NAMALWA (cell line): ENCODE results near the gene NECTIN3.

ENCODE experiments used
- DNase-seq: peaks from one replicate; pipeline ENCODE4 v3.0.0-alpha.2; 2015; ENCODE audit warnings: low spot score

NECTIN3 gene, protein sequence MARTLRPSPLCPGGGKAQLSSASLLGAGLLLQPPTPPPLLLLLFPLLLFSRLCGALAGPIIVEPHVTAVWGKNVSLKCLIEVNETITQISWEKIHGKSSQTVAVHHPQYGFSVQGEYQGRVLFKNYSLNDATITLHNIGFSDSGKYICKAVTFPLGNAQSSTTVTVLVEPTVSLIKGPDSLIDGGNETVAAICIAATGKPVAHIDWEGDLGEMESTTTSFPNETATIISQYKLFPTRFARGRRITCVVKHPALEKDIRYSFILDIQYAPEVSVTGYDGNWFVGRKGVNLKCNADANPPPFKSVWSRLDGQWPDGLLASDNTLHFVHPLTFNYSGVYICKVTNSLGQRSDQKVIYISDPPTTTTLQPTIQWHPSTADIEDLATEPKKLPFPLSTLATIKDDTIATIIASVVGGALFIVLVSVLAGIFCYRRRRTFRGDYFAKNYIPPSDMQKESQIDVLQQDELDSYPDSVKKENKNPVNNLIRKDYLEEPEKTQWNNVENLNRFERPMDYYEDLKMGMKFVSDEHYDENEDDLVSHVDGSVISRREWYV

DNA sequence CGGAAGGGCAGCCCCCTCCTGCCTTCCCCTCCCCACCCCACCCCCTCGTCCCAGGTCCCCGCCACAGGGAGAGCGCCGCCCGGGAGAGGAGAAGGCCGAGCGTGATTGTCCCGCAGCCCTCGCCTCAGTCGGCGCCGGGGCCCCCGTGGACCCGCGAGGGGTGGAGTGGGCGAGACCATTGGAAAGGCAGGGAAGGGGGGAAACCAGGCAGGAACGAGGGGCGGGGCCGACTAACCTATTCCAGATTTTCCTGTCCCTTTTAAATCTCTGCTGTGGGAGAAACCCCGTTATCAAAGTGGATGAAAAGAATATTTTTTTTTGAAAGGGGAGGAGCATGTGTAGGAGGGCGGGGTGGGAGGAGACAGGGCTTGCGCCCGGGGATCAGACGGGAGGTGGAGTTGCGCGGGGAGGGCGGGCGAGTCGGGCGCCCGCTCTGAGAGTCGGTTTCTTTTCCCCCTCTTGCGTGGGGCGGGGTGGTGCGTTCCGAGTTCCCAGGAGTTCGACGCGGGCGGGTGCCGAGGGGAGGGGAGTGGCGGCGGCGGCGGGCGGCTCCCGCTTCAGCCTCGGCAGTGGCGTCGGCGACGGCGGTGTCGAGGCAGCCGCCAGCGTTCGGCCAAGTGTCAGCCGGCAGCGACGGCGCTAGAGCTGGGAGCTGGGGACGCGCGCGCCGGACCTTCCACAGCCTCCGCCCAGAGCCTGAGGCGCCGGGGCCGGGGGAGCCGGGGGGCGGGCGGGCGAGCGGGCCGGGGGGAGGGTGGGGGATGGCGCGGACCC is at the start of gene NECTIN3:
Gene NECTIN3, plus strand, starts transcription at position 560 of the 774 bp plus-strand sequence. Its CDS starts 202 bp downstream, at position 762.
- no peak for DNase-seq

DNA sequence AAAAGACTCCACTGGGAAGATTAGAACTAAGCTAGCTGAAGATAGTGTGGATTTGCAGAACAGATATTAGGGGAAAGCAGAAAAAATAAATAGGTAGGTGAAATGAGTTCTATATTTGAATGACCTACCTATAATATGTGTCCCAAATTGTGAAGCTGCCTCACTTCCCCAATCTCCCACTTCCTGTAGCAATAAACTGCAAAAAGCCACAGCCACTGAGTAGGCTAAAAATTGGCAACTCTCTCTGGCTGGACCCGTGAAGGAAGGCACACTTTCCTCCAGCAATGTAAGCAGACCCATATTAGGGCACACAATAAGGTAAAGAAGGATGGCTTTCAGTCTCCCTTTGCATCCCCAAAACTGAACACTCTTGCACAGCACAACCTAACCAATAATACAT is 43.7 kb upstream of the NECTIN3 start:
- DNase-seq = no peak

DNA sequence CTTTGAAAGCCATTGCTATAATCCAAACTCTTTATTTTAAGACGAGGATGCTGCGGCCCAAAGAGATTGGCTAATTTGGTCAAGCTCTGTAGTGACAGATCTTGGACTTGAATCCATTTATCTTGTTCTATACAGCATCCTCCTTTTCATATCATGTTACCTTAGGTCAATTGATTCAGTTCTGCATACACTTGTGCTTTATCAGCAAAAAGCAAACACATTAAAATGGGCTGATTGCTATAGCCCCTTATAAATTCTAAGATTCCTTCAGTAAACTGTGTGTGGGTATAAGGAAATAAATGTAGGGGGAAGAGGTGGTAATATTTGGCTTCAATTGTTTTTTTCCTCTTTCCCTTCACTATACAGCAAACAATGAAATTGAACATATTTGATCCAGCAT is 40.1 kb upstream of the NECTIN3 start:
- no peak for DNase-seq

DNA sequence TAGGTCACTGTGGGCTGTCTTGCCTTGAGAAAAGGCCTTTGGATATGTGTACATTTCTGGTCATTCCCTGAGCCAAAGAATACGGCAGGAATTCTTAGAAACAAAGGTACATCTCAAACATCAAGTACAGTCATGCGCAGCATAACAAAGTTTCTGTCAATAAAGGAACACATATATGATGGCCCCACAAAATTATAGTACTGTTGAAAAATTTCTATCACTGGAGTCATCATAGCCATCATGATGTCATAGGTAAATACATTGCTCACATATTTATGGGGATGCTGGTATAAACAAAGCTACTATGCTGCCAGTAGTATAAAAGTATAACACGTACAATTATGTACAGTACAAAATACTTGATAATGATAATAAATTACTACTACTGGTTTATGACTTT is 38.9 kb upstream of the NECTIN3 start:
- DNase-seq = no peak

DNA sequence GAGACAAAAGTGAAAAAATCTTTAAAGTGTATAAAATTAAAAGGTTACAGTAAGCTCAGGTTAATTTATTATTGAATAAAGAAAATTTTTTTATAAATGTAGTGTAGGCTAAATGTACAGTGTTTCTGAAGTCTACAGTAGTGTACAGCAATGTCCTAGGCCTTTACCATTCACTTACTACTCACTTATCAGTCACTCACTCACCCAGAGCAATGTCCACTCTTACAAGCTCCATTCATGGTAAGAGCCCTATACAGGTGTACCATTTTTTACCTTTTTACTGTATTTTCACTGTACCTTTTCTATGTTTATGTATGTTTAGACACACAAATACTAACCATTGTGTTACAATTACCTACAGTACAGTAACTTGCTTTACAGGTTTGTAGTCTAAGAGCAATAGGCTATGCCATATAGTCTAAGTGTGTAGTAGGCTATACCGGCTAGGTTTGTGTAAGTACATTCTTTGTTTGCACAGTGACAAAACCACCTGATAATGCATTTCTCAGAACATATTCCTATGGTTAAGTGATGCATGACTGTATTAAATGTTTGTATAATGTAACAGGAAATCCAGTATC is 38.1 kb upstream of the NECTIN3 start:
- no peak for DNase-seq

DNA sequence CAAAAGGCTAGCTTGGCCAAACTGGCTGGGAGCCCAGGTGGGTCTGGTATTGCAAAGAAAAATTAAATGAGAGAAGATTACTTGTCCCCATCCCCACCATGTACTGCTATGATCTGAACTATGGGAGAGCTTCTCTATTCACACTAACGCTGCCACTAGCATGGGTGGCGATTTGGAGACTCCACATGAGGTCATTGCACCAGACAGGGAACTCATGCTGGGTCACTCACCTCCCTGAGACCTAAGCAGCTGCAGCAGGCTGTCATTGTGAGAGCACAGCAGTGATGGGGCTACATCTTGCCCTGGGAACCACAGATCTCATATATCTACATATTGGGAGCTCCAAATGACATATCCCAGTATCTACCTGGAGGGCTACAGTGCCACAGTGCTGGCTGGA is 36.3 kb upstream of the NECTIN3 start:
- no peak for DNase-seq

DNA sequence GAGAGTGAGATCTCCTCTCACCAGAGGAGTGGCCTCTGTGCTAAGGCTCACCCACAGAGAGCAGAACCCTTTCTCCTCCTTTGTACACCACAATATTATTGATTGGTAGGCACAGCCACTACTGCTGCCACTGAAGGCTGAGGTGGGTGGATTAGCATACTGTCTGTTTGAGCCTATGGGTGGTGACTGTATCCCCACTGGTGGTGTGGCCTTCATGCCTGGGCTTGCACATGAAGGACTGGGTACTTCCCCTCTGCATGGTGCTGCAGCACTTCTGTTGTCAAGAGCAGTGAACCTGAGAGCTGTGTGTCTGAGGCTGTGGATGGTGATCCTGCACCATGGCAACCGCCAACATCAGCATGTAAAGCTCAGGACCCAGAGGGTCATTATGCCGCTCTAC is 35.7 kb upstream of the NECTIN3 start:
- no peak for DNase-seq

DNA sequence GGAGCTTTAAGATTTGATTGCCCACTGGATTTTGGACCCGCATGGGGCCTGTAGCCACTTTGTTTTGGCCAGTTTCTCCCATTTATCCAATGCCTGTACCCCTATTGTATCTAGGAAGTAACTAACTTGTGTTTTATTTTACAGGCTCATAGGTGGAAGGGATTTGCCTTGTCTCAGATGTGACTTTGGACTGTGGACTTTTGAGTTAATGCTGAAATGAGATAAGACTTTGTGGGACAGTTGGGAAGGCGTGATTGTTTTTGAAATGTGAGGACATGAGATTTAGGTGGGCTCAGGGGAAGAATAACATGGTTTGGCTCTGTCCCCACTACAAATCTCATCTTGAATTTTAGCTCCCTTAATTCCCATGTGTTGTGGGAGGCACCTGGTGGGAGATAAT is 30.7 kb upstream of the NECTIN3 start:
- DNase-seq = no peak

DNA sequence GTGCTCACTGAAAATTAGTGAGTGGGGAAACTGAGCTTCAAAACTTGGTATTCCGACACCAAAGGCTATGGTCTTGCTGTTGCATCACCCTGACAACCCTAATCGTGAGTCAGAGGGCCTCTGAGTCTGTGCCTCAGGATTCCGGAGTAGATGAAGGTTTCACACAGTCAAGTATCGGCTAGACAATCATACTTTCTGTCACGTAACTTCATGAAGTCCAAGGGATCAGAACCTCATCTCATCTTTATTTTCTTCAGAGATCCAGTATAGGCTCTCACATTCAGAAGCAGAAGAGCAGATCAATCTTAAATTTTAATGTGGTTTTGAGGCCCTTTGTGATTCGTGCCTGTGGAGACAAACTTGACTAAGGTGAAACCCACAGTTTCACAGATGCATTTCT is 26.1 kb upstream of the NECTIN3 start:
- DNase-seq = no peak

DNA sequence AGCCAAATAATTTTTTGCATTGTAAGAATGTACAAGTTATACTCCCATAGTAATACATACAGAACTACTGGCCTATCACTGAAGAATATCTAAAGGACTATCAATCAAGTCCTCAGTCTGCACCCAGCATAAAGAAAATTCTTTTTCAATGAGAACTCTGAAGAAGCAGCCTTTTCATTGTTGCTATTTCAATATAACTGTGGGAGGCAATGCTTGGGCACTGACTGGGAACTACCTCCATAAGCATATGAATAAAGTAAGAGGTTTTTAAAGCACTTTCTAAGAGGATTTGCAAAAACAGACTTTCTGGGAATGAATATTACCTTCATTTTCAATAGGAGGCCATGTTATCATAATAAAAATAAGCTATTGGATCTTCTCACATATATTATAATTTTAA is 24.6 kb upstream of the NECTIN3 start:
- no peak for DNase-seq

DNA sequence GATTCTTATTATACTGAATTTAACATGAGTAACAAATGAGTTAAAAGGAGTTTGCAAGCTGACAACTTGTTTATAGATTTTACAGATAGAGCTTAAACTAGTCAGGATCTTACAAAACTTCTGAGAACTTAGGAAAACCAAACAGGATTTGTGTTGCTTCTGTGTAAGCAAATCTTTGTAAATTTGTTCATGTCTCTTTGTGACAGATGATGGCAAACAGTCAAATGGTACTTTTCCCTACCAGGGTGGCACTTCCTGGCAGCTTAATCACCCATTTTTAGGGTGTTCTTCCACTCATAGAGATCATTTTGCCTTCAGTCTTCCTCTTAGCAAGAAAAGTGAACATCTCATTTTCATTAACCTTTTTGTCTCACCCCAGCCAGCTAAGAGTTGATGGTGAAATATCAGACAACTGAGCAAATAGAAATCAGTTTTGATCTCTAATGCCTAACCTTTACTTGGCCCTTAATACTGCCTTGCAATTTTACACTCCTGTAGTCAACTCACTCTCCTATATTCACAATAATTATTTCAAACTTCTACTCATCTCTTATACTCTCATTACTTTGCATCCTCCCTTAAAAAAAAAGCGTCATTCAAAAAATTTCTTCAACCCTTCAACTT is 23.7 kb upstream of the NECTIN3 start:
- DNase-seq = no peak

DNA sequence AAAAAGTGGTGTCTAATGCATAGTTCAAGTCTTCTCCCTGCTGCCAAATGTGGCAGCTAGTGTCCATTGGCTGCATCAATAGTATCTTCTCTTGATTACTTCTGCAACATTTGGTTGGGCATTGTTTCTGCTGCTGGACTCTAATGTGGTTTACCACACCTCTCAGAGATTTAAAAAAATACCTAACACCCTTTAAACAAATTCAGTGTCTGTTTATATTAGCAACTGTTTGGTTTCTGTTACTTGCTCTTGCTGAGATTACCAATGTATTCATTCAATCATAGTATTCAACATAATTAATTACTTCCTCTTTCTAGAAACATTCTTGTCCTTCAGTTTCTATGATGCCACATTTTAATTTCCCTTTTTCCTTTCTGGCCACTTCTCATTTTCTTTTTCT is 20.3 kb upstream of the NECTIN3 start:
- DNase-seq = no peak

DNA sequence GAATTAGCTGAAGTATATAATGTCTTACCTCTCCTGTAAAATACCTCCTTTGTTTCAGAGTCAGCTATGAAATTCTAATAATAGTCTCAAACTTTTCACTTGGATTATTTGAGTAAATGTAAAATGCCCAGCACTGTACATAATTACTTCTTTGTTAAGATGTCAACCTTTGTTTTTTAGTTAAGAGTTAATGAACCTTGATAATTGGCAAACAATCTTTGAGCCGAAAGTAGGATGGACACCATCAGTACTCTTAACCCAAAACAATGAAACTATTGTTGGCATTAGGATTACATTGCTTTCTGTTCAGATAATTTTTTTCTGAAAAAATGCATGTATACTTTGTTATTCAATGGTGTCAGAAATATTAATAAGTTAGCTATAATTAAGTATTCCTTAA is 3.0 kb upstream of the NECTIN3 start:
- no peak for DNase-seq

DNA sequence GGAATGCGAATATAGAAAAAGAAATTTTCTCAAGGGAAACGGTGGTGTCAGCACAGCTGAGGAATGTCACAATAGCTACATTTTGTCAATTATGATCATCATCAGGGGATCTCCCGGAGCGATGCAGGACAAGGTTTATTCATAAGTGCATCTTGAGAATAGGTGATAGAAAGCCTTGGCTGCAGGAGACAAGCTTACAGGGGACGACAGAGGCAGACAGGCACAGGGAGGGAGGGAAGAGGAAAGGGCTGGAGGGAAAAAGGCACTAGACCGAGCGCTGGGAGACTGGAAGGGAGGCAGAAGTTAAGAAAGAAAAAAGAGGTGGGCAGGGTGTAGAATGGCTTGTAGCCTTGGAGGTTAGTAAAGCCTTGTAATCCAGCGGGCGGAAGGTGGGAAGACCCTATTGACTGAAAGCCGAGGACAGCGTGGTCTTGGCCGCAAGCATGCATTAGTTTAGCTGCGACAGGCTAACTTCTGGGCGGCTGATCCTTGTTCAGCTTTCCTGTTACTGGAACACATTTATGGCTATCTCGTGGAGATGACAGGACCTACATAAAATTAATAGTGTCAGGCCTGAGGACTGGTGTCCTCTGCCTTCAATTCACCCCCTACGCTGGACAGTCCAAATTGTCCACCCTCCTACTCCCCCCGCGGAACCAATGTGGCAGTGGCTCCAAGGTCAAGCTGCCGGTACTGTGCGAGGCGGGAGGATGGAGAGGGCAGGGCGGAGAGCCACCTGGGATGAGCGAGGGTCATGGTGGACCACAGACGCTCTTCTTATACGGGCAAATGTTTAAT is 1.4 kb upstream of the NECTIN3 start:
- DNase-seq = no peak

DNA sequence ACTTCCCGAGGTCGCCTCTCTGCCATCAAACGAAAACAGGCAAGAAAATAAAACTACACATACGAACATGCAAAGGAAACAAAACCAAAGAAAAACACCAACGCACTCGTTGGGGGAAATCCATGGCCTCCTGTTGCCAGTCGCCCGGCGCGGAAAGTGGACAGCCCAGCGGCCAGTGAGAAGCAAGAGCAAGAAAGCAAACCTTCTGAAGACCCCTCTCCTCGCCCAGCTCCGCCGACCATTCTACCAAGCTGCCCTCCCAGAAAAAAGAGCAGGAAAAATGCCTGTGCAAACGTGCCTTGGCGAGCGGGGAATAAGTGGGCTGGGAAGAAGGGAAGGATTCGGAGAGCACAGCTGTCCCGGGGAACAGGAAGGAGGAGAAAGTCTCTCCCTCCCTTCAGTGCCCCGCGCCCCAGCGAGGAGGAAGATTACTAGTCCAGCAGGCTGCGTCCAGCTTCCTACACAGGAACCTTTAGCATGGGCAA is 802 bp upstream of the NECTIN3 start:
- DNase-seq = no peak

DNA sequence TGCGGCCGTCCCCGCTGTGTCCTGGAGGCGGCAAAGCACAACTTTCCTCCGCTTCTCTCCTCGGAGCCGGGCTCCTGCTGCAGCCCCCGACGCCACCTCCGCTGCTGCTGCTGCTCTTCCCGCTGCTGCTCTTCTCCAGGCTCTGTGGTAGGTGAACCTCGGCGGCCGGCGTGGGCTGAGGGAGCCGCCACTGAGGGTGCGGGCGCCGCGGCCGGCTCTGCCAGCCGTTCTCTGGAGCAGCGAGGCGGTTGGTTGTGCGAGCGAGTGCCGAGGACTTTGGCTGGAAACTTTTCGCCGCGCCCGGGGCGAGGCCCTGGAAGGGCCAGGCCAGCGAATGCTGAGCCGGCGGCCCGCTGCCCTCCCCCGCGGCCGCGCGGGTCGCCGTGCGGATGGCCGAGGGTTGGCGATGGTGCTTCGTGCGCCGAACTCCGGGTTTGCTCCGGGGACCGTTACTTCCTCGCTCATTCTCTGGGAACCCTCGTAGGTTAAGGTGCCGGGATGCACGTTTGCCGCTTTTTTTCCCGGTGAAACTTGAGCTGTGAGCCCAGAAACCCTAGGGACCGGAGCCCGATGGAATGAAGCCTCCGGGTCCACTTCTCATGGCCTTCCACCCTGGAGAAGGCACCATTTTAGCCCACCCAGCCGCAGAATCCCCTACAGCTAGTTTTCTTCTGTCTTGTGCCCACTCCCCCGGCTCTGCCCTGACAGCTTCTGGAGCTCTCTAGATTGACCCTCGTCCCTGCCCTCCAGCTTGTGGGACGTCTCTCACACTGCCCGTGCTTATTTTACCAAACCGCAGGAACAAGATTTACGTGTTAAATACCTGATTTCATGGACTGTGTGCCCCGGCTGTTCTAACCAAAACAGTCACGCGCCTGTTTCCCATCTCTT is 660 bp downstream of the NECTIN3 start:
- no peak for DNase-seq

DNA sequence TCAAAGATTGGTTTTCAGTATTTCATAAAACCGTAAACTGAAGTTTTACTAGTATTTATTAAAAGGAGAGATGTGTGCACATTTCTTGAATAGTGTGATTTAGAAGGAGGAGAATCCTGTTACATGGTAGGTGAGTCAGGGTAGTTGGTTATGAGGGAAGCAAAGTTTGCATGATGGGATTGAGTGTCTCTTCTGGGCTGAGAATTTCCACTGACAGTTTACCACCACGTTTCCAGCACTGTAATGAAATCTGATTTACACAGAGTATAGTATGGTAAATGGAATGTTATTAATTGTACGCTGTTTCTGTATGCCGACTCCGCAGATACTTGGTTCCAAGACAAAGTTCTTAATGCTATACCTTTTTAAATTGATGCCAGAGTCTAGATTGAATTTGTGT is 1.6 kb downstream of the NECTIN3 start:
- DNase-seq = no peak

DNA sequence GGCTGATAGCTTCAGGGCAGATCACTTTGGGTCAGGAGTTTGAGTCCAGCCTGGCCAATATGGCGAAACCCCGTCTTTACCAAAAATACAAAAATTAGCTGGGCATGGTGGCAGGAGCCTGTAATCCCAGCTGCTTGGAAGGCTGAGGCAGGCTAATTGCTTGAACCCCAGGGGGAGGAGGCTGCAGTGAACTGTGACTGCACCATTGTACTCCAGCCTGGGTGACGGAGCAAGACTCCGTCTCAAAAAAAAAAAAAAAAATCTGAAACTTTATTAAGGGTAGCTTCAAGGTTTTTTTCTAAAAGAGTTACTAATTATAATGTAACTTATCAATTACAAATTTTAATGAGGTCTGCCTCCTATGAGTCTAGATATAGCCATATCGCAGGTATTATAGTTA is 5.1 kb downstream of the NECTIN3 start:
- no peak for DNase-seq

DNA sequence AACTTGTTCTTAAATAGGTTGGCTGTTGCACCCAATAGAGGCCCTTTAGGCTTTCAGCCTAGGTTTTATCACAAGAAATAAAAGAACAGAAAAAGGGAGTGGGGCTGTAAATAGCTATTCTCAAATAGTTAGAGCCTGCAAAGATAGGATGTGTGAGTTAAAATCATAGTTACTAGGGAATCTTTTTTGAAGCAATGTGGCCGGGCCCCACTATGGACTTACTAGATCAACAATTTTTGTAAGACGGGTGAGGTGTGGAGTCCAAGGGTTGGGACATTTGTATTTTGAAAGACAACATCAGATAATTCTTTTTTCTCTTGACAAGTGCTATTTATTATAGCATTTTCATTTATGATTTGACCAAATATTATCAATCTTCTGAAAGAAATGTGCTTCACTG is 5.8 kb downstream of the NECTIN3 start:
- no peak for DNase-seq

DNA sequence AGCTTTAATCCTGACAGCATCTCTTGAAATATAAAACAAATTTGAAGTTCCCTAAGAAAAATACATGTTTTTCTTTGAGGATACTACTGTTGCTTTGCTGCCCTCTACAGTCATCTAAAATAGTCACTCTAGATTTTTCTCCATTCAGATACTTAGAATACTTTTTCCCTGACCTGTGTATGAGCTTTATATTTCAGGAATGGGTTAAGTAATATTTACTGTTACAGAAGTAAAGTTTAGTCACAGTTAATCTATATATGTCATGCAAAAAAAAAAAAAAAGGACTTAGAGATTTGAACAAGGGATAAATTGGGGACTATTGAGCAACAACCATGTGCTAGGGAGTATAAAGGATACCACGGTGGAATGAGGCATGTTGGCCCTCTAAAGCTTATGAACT is 8.8 kb downstream of the NECTIN3 start:
- DNase-seq = peak; percentile 17
